Measurements from ENCODE around the gene CD79B. TPM values are rescaled to one million over a fixed set of nuclear protein-coding genes. Genes with fewer than 3 reads are reported as not detected.
A peak's percentile ranks its signal among the peaks of the same experiment; 100 is the strongest.

CD79B gene
- total and polyA plus RNA-seq, 10 of the 15 experiments (the other 5 are each of a cell fraction or from before 2014, with no cell fraction given), result 17.5 to 148 (median 79.1) TPM

DNA sequence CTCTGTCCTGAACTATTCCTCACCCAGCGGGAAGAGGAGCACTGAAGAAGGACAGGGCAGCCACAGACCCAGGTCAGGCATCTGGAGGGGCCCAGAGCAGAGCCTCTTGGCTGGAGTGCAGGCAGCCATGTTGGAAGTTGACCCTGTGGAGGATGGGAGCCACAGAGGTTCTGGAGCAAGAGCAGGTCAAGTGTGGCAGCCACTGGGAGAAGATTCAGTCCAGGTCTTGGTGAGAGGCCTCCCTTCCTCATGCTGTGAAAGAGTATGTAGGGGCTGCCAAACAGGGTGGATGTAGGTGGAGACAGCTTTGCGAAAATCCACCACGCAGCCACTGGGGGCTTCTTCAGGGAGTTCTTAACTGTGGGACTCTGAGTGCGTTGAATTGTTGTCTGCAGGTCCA is 590 bp upstream of the CD79B start (continued):
- TF ChIP-seq, protein P1, sequence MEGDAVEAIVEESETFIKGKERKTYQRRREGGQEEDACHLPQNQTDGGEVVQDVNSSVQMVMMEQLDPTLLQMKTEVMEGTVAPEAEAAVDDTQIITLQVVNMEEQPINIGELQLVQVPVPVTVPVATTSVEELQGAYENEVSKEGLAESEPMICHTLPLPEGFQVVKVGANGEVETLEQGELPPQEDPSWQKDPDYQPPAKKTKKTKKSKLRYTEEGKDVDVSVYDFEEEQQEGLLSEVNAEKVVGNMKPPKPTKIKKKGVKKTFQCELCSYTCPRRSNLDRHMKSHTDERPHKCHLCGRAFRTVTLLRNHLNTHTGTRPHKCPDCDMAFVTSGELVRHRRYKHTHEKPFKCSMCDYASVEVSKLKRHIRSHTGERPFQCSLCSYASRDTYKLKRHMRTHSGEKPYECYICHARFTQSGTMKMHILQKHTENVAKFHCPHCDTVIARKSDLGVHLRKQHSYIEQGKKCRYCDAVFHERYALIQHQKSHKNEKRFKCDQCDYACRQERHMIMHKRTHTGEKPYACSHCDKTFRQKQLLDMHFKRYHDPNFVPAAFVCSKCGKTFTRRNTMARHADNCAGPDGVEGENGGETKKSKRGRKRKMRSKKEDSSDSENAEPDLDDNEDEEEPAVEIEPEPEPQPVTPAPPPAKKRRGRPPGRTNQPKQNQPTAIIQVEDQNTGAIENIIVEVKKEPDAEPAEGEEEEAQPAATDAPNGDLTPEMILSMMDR (IDR thresholded peaks at IDR 0.05 in 2 of 3, conservative IDR thresholded peaks at IDR 0.05 in 1 of 3; ENCODE audit: control insufficient read depth in 2 of 3, extremely low read depth in 1 of 3, insufficient read depth in 1 of 3, low read depth in 3 of 3, low read length in 3 of 3), result peak in 1 of 3 experiments; percentile 14; a peak in 2 of 6 replicates
- TF ChIP-seq STAT3 (IDR thresholded peaks at IDR 0.05; ENCODE audit: low read depth, low read length) (no peak), NBN (IDR thresholded peaks at IDR 0.05) (no peak), CREM (IDR thresholded peaks at IDR 0.05; ENCODE audit: low read depth) (no peak), CHD4 (IDR thresholded peaks at IDR 0.05) (peak; percentile 69; the same call in 1 of the 2 replicates), TCF3 (IDR thresholded peaks at IDR 0.05; ENCODE audit: borderline replicate concordance, insufficient read depth, low read depth, low read length) (no peak), YY1 (IDR thresholded peaks at IDR 0.05; ENCODE audit: low read depth, low read length) (0 out of 2 replicates have a peak, but pooled peaks have one; percentile 77), ZNF24 (IDR thresholded peaks at IDR 0.05) (no peak), HDAC6 (IDR thresholded peaks at IDR 0.05; ENCODE audit: unreplicated experiment) (no peak), SMARCA5 (IDR thresholded peaks at IDR 0.05) (peak; percentile 97), NFIC (IDR thresholded peaks at IDR 0.05; ENCODE audit: low read depth, low read length) (no peak), CHD2 (IDR thresholded peaks at IDR 0.05; ENCODE audit: borderline replicate concordance, low read depth, low read length) (no peak), RCOR1 (conservative IDR thresholded peaks at IDR 0.05; ENCODE audit: low read depth, low read length) (0 out of 2 replicates have a peak, but pooled peaks have one; percentile 20), DPF2 (IDR thresholded peaks at IDR 0.05) (no peak), POLR2A (IDR thresholded peaks at IDR 0.05; ENCODE audit: low read depth, low read length) (no peak)
- TF ChIP-seq, protein P2, sequence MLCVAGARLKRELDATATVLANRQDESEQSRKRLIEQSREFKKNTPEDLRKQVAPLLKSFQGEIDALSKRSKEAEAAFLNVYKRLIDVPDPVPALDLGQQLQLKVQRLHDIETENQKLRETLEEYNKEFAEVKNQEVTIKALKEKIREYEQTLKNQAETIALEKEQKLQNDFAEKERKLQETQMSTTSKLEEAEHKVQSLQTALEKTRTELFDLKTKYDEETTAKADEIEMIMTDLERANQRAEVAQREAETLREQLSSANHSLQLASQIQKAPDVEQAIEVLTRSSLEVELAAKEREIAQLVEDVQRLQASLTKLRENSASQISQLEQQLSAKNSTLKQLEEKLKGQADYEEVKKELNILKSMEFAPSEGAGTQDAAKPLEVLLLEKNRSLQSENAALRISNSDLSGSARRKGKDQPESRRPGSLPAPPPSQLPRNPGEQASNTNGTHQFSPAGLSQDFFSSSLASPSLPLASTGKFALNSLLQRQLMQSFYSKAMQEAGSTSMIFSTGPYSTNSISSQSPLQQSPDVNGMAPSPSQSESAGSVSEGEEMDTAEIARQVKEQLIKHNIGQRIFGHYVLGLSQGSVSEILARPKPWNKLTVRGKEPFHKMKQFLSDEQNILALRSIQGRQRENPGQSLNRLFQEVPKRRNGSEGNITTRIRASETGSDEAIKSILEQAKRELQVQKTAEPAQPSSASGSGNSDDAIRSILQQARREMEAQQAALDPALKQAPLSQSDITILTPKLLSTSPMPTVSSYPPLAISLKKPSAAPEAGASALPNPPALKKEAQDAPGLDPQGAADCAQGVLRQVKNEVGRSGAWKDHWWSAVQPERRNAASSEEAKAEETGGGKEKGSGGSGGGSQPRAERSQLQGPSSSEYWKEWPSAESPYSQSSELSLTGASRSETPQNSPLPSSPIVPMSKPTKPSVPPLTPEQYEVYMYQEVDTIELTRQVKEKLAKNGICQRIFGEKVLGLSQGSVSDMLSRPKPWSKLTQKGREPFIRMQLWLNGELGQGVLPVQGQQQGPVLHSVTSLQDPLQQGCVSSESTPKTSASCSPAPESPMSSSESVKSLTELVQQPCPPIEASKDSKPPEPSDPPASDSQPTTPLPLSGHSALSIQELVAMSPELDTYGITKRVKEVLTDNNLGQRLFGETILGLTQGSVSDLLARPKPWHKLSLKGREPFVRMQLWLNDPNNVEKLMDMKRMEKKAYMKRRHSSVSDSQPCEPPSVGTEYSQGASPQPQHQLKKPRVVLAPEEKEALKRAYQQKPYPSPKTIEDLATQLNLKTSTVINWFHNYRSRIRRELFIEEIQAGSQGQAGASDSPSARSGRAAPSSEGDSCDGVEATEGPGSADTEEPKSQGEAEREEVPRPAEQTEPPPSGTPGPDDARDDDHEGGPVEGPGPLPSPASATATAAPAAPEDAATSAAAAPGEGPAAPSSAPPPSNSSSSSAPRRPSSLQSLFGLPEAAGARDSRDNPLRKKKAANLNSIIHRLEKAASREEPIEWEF (IDR thresholded peaks at IDR 0.05; ENCODE audit: insufficient replicate concordance, low read depth, low read length), result no peak
- TF ChIP-seq, protein P3, sequence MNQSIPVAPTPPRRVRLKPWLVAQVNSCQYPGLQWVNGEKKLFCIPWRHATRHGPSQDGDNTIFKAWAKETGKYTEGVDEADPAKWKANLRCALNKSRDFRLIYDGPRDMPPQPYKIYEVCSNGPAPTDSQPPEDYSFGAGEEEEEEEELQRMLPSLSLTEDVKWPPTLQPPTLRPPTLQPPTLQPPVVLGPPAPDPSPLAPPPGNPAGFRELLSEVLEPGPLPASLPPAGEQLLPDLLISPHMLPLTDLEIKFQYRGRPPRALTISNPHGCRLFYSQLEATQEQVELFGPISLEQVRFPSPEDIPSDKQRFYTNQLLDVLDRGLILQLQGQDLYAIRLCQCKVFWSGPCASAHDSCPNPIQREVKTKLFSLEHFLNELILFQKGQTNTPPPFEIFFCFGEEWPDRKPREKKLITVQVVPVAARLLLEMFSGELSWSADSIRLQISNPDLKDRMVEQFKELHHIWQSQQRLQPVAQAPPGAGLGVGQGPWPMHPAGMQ (IDR thresholded peaks at IDR 0.05; ENCODE audit: borderline replicate concordance), result no peak
- TF ChIP-seq, protein P4, sequence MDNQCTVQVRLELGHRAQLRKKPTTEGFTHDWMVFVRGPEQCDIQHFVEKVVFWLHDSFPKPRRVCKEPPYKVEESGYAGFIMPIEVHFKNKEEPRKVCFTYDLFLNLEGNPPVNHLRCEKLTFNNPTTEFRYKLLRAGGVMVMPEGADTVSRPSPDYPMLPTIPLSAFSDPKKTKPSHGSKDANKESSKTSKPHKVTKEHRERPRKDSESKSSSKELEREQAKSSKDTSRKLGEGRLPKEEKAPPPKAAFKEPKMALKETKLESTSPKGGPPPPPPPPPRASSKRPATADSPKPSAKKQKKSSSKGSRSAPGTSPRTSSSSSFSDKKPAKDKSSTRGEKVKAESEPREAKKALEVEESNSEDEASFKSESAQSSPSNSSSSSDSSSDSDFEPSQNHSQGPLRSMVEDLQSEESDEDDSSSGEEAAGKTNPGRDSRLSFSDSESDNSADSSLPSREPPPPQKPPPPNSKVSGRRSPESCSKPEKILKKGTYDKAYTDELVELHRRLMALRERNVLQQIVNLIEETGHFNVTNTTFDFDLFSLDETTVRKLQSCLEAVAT (IDR thresholded peaks at IDR 0.05), result no peak
- TF ChIP-seq, protein P5, sequence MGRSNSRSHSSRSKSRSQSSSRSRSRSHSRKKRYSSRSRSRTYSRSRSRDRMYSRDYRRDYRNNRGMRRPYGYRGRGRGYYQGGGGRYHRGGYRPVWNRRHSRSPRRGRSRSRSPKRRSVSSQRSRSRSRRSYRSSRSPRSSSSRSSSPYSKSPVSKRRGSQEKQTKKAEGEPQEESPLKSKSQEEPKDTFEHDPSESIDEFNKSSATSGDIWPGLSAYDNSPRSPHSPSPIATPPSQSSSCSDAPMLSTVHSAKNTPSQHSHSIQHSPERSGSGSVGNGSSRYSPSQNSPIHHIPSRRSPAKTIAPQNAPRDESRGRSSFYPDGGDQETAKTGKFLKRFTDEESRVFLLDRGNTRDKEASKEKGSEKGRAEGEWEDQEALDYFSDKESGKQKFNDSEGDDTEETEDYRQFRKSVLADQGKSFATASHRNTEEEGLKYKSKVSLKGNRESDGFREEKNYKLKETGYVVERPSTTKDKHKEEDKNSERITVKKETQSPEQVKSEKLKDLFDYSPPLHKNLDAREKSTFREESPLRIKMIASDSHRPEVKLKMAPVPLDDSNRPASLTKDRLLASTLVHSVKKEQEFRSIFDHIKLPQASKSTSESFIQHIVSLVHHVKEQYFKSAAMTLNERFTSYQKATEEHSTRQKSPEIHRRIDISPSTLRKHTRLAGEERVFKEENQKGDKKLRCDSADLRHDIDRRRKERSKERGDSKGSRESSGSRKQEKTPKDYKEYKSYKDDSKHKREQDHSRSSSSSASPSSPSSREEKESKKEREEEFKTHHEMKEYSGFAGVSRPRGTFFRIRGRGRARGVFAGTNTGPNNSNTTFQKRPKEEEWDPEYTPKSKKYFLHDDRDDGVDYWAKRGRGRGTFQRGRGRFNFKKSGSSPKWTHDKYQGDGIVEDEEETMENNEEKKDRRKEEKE (IDR thresholded peaks at IDR 0.05), result no peak

Measured in GM12878 (cell line).